ENCODE results near the gene KYAT1.

The KYAT1 gene

GRCh38 chr9:128828719-128829452 is 52.9 kb downstream of the KYAT1 start:
- no peak for DNase-seq (ENCODE audit: low read depth)
- peak overlapping the region; percentile 89 for H3K4me3 ChIP-seq (ENCODE audit: low read depth, low read length)
- TF ChIP-seq MYC (IDR thresholded peaks at IDR 0.05; ENCODE audit: low read depth, low read length) = no peak
- TF ChIP-seq POLR2A (IDR thresholded peaks at IDR 0.05; ENCODE audit: extremely low read depth, insufficient read length) = no peak
- TF ChIP-seq, protein P1, sequence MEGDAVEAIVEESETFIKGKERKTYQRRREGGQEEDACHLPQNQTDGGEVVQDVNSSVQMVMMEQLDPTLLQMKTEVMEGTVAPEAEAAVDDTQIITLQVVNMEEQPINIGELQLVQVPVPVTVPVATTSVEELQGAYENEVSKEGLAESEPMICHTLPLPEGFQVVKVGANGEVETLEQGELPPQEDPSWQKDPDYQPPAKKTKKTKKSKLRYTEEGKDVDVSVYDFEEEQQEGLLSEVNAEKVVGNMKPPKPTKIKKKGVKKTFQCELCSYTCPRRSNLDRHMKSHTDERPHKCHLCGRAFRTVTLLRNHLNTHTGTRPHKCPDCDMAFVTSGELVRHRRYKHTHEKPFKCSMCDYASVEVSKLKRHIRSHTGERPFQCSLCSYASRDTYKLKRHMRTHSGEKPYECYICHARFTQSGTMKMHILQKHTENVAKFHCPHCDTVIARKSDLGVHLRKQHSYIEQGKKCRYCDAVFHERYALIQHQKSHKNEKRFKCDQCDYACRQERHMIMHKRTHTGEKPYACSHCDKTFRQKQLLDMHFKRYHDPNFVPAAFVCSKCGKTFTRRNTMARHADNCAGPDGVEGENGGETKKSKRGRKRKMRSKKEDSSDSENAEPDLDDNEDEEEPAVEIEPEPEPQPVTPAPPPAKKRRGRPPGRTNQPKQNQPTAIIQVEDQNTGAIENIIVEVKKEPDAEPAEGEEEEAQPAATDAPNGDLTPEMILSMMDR (IDR thresholded peaks at IDR 0.05; ENCODE audit: low read depth, low read length) = no peak
- TF ChIP-seq, protein P2, sequence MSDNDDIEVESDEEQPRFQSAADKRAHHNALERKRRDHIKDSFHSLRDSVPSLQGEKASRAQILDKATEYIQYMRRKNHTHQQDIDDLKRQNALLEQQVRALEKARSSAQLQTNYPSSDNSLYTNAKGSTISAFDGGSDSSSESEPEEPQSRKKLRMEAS (IDR thresholded peaks at IDR 0.05; ENCODE audit: low read depth, low read length) = no peak

DNA sequence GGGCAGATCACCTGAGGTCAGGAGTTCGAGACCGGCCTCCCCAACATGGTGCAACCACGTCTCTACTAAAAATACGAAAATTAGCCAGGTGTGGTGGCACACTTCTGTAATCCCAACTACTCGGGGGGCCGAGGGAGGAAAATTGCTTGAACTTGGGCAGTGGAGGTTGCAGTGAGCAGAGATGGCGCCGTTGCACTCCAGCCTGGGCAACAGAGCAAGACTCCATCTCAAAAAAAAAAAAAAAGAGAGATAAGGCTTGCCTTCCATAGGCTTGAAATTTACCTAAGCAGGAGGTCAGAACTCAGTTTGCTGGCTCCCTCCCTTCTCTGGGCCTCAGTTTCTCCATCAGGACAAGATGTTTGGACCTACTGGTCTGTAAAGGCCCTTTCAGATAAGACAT is 53.5 kb downstream of the KYAT1 start:
- no peak for DNase-seq (ENCODE audit: low read depth)
- H3K4me3 ChIP-seq (ENCODE audit: low read depth, low read length) = peak overlapping the region; percentile 89
- TF ChIP-seq POLR2A (IDR thresholded peaks at IDR 0.05; ENCODE audit: extremely low read depth, insufficient read length) (no peak), MYC (IDR thresholded peaks at IDR 0.05; ENCODE audit: low read depth, low read length) (no peak)
- TF ChIP-seq, protein P2 (IDR thresholded peaks at IDR 0.05; ENCODE audit: low read depth, low read length) = no peak
- TF ChIP-seq, protein P1 (IDR thresholded peaks at IDR 0.05; ENCODE audit: low read depth, low read length) = no peak

DNA sequence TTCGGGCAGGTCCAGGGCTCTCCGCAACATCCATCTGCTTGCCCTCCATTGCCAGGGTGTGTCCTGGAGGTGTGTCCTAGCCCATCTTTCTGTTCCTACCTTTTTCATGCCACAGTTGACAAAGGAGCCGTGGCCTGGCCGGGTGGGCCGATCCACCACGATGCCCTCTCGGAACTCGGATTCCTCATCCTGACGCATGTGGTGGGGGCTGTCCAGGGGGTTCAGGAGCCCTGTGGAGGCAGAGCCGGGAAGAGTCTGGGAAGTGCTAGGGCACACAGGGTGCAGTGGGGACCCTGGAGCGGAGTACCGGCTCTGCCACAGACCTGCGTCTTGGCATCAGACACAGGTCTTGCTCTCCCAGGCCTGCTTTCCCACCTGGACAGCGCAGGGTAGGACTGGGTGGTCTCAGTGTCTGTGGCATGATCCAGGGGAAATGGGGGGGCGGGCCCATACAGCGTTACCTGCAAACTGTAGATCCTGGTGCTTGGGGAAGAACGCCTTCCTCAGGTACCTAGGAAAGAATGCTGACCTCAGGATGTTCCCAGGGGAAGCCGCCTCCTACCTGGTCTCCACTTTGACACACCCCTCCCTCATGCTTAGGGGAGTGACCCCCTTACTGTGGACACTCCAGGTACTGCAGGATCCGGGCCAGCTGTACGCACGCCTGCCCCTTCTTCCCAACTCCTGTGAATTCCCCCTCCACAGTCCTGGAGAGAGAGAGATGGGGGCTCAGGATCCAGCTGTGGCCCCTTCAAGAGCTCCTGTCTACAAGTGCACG is 55.6 kb downstream of the KYAT1 start:
- no peak for DNase-seq (ENCODE audit: low read depth)
- no peak for TF ChIP-seq POLR2A (IDR thresholded peaks at IDR 0.05; ENCODE audit: extremely low read depth, insufficient read length)
- TF ChIP-seq, protein P1 (IDR thresholded peaks at IDR 0.05; ENCODE audit: low read depth, low read length) = no peak
- TF ChIP-seq MYC (IDR thresholded peaks at IDR 0.05; ENCODE audit: low read depth, low read length) = no peak
- TF ChIP-seq, protein P2 (IDR thresholded peaks at IDR 0.05; ENCODE audit: low read depth, low read length) = no peak
- no peak overlapping the region for H3K4me3 ChIP-seq (ENCODE audit: low read depth, low read length)

DNA sequence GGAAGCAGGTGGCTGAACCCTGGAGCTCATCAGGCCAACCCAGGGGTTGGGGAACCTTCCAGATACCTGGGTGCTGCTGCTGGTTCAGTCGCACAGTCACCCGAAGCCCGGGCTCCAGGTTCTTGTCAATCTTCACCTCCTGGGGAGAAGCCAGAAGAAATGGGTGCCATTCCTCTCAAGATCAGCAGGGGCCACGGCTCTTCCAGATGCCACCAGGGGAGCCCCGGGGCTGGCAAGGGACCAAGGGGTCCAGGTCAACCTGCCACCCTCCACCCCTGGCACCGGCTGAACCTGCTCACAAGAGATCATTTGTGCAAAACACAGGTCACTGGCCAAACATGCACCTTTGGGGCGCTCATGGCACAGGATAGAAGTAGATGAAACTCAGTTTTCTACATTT is 56.8 kb downstream of the KYAT1 start:
- DNase-seq (ENCODE audit: low read depth) = no peak
- TF ChIP-seq, protein P1 (IDR thresholded peaks at IDR 0.05; ENCODE audit: low read depth, low read length) = no peak
- TF ChIP-seq MYC (IDR thresholded peaks at IDR 0.05; ENCODE audit: low read depth, low read length) = no peak
- TF ChIP-seq, protein P2 (IDR thresholded peaks at IDR 0.05; ENCODE audit: low read depth, low read length) = no peak
- no peak for TF ChIP-seq POLR2A (IDR thresholded peaks at IDR 0.05; ENCODE audit: extremely low read depth, insufficient read length)
- H3K4me3 ChIP-seq (ENCODE audit: low read depth, low read length) = no peak overlapping the region

GRCh38 chr9:128823903-128824406 is 57.8 kb downstream of the KYAT1 start:
- DNase-seq (ENCODE audit: low read depth) = no peak
- H3K4me3 ChIP-seq (ENCODE audit: low read depth, low read length) = no peak overlapping the region

More at GRCh38 chr9:128823903-128824406, 57.8 kb downstream of the KYAT1 start:
- TF ChIP-seq, protein P1 (IDR thresholded peaks at IDR 0.05; ENCODE audit: low read depth, low read length) = no peak
- TF ChIP-seq POLR2A (IDR thresholded peaks at IDR 0.05; ENCODE audit: extremely low read depth, insufficient read length) = peak; percentile 12
